ENCODE results near the gene GOLGA8B.
"Not testable (repeated sequence)": the region's sequence is repeated elsewhere in the genome, so short reads cannot be mapped to it uniquely, and the experiment has no call there.

Gene GOLGA8B

GRCh38 chr15:34598799-34599585, 15.5 kb upstream of the GOLGA8B start:
- no peak for DNase-seq (ENCODE audit: low read depth, low spot score)

DNA sequence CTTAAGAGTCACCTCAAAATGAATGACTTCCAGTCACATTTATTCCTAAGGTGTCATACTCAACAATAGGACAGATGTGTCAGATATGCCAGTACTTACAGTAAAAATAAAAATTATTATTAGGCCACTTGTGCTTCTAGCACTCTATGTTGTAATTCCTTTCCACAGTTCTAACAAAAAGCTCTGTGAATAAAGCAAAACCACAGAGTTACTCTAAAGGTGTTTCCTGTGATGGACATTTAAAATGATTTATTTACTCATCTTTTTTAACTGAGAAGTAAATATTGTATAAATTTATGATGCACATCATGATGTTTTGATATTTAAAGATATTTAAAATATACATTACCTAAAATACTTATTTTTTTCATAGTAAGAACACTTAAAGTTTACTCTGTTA, 13.9 kb upstream of the GOLGA8B start:
- DNase-seq (ENCODE audit: low read depth, low spot score) = no peak

- no peak for DNase-seq (ENCODE audit: low read depth, low spot score)
Observed at GRCh38 chr15:34594361-34594760, 10.9 kb upstream of the GOLGA8B start.

DNA sequence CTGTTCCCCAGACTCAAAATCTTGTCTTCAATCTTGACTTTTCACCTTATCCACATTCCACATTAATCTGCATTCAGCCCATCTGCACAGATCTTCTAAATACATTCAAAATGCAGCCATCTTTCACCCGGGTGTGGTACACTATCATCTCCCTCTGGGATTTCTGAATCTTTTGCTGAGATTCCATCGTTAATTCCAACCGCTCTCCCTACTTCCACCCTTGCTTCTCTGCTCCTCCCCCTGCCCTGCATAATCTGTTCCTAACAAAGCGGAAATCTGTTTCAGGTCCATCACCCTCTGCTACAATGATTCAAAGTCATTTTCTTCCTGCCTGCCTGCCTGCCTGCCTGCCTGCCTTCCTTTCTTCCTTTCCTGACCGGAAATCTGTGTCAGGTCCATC, 7.9 kb upstream of the GOLGA8B start:
- DNase-seq (ENCODE audit: low read depth, low spot score) = no peak

- peak; percentile 37 for DNase-seq (ENCODE audit: low read depth, low spot score)
Observed at GRCh38 chr15:34588046-34588674, 4.7 kb upstream of the GOLGA8B start.

DNA sequence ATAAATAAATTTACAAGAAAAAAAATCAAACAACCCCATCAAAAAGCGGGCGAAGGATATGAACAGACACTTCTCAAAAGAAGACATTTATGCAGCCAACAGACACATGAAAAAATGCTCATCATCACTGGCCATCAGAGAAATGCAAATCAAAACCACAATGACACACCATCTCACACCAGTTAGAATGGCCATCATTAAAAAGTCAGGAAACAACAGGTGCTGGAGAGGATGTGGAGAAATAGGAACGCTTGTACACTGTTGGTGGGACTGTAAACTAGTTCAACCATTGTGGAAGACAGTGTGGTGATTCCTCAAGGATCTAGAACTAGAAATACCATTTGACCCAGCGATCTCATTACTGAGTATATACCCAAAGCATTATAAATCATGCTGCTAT, 2.5 kb upstream of the GOLGA8B start:
- not testable (repeated sequence) for DNase-seq (ENCODE audit: low read depth, low spot score)

GRCh38 chr15:34584996-34585395, 1.5 kb upstream of the GOLGA8B start:
- no peak for DNase-seq (ENCODE audit: low read depth, low spot score)

DNA sequence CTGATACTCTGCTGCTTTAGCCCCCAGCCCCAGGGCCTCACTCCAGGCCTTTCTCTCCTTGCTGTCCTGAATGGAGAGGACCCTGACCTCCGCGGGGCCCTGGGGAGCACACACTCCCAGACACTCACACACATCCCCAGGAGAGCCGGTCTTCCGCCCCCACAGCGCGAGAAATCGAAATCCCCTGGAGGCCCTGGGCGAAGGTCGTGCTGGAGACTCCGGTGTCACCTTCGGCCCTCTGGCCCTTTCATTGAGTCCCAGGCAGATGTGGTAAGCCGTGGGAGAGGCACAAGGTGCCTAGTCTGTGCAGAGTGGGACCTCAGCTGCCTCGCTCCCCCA, 848 bp upstream of the GOLGA8B start:
- no peak for DNase-seq (ENCODE audit: low read depth, low spot score)

DNA sequence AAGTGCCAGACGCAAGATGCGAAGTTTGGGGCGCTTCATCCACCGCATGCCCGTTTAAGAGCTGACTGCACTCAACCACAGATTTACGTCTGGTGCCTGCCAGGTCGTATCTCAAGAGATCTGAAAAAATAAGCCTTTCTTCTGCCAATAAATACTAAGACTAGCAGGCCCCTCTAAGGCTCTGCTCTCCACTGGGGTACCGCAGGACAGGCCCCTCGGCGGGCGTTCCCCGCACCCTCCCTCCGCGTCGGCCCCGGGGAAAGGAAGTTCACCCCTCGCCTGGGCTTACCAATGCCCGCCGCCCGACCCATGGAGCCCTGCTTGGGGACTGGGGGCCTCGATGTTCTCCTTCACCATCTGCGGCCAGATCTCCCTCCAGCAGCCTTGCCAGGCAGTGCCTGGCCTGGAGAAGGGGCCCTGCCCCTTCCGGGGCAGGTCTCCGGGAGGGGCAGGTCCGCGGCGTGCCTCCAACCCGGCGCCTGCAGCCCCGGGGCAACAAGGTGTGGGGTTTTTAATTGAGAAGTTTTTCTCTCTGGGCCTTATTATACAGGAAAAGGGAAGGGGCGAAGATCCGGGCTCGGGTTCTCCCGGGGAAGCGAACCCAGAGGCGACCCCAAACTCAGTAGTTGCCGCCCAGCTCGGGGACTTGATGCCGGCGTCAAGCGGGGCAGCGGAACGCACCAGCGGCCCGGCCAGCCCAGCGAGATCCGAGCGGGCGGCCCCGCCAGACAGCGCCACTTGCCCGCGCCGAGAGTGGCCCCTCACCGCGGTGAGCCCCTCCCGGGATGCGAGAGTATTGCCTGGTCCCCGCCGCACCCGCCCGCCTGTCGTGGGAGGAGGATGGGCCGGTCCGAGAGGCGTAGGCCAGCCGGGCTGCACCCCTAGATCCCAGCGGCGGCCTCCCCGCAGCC, 735 bp downstream of the GOLGA8B start:
- no peak for DNase-seq (ENCODE audit: low read depth, low spot score)

GRCh38 chr15:34581687-34582460, 1.6 kb downstream of the GOLGA8B start:
- not testable (repeated sequence) for DNase-seq (ENCODE audit: low read depth, low spot score)

GRCh38 chr15:34581043-34581365, 2.4 kb downstream of the GOLGA8B start:
- no peak for DNase-seq (ENCODE audit: low read depth, low spot score)

DNA sequence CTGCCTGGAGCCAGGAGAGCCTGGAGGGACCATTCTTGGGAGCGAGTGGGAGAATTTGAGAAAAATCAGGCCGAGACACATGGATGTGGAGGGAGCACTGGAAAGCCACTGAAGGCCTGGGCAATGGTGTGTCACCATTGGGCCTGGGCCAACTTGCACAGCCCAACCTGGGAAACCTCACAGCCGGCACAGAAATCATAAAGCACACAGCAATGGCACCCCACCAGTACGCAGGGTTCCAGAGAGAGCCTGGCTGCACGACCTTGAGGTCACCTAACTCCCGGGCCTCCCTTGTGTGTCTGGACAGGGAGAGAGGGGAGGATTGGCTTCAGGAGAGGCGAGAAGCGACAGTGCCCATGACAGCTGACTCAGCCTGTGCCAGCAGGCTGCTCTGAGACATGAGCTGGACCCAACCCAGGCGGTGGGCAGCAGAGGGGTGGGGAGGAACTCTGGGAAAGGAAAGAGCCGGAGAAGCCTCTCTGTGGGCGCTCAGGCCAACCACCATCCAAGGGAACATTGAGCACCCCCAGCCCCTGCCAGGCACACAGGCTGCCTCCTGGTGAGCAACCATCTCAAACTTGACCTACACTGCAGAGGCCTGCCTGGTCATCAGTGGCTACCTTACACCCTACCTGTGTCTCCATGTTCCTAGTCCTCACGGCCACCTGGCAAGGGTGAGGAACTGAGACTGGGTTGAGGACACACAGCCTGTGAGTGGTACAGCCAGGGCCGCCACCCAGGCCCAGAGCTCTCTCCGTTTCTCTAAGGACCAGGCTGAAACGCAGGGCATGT, 3.0 kb downstream of the GOLGA8B start:
- DNase-seq (ENCODE audit: low read depth, low spot score) = not testable (repeated sequence)

- no peak for DNase-seq (ENCODE audit: low read depth, low spot score)
Observed at GRCh38 chr15:34578283-34578674, 5.2 kb downstream of the GOLGA8B start.

DNA sequence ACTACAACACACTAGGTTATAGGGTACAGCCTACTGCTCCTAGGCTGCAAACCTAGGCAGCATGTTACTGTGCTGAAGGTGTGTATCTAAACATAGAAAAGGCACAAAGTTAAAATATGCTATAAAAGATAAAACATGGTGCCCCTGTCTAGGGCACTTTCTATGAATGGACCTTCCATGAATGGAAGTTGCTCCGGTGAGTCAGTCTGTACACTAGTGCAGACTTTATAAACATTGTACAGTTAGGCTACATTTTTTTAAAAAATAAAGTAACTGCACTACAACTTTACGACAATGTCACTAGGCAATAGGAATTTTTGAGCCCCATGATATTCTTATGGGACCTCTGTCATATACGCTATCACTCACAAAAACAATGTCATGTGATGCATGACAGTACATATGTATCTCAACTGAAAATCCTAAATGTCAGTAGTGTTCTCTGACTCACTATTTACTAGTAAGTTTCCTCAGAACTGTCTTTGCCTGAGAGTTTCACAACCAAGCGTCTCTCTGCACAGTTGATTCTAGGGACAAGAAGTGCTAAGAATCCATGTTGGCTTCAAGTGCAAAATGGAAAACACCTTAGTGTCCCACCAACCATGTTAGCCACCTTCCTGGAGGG, 5.7 kb downstream of the GOLGA8B start:
- DNase-seq (ENCODE audit: low read depth, low spot score) = not testable (repeated sequence)

DNA sequence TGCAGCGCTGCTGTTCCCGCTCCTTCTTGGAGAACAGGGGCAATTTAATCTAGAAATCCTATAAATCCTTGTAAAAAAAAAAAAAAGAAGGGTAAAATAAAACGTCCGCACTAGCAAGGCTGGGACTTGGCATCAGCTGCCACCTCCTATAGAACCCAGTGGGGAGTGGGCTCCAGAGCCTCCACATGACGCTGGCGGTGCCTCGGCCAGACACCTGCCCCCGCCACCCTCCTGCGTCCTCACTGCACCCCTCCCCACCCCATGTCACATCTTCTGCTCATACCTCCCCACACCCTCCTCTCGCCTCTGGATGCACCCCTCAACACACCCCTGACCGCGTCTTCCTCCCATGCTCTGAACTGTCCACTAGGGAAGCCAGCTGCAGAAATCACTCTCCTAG, 8.4 kb downstream of the GOLGA8B start:
- DNase-seq (ENCODE audit: low read depth, low spot score) = not testable (repeated sequence)

DNA sequence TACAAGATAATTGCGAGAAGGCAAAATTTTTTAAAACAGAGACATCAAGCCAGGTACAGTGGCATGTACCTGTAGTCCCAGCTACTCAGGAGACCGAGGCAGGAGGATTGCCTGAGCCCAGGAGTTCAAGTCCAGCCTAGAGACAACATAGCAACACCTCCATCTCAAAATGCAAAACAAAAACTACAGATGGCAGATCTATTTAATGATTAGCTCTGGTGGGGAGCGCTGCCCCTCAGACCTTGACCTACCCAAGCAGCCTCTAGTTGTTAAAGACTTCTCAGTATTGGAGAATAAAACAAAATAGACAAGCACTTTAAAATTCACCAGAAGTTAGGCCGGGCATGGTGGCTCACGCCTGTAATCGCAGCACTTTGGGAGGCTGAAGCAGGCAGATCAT, 10.5 kb downstream of the GOLGA8B start:
- DNase-seq (ENCODE audit: low read depth, low spot score) = not testable (repeated sequence)

DNA sequence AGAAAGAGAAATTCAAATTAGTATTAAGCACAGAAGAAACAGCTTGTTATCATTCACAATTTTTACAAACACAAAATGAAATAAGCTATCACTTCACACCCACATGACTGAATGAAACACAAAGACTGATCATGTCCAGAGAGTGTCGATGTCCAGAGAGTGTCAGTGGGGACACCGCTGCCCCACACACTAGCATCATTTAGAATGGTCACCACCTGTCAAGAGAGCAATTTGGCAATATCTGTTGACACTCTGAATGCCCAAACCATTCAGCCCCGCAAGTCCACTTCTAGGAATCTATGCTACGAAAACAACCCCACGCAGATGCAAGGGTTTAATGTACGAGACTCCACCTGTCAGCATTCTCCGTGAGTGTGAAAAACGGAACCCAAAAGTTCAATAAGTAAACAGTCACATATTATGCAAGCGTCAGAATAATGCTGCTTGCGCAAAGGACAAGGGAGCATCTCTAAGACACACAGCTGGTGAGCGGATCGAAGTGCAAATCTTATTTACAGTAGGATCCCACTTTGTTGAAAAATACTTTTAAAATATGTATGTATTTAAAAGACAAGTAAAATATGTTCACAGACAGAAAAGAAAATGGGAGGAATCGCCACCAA, 11.3 kb downstream of the GOLGA8B start:
- not testable (repeated sequence) for DNase-seq (ENCODE audit: low read depth, low spot score)

DNA sequence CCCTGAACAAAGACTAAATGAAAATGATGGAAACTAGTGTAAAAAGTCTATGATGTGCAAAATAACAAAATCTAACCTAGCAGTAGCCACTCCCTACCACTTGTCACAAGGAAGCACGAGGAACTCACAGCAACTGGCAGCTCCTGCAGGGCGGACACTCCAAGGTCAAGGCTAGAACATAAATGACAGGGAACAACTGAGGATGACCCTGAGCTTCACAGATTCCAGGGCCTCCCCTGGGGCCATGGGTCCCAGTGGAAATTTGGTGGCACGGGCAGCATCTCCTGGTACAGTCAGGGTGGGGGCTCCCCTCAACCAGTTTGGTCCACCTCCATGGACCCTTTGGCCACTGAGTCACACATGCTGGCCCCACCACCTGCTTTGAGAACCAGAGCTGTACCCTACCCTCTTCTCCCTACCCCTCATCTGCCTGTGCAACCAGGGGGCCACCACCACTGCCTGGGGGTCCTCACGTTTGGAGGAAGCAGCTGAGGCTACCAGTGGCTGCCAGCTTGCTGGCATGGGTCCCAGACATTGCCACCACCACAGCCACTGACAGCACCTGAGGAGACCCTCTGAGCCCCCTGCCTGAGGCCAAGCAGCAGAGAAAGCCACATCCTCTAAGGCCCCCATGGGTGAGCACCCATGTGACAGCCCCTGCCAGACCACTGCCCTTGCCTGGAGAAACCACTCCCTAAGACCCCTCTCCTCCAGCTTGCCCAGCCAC, 13.6 kb downstream of the GOLGA8B start:
- DNase-seq (ENCODE audit: low read depth, low spot score) = not testable (repeated sequence)

GRCh38 chr15:34567174-34567573, 16.3 kb downstream of the GOLGA8B start:
- DNase-seq (ENCODE audit: low read depth, low spot score) = not testable (repeated sequence)

All from activated CD4-positive, CD25-positive, alpha-beta regulatory T cell treated with anti-CD3 and anti-CD28 coated beads, Interleukin-2, amount 50 U/mL, for 16 hours (primary cell).